Gastroesophageal sphincter (tissue), 3 donors: ENCODE data around the gene ETV4.

Source experiments
- CTCF ChIP-seq, 4 experiments: fragments of 200-600 bp in 2 of 4; fragments of 450-650 bp in 2 of 4; sonication (generic) in 1 of 4; IDR thresholded peaks; one replicate each; pipeline ENCODE4 v1.5.1; 2017 to 2019; ENCODE audit warnings: antibody characterized with exemption in 4 of 4, mild to moderate bottlenecking in 2 of 4, moderate library complexity in 2 of 4
- EP300 ChIP-seq: sonication (generic); formaldehyde crosslinking; IDR thresholded peaks from one replicate; pipeline ENCODE4 v1.6.1; 2017; ENCODE audit warnings: antibody characterized with exemption, mild to moderate bottlenecking
- POLR2AphosphoS5 ChIP-seq: sonication (generic); formaldehyde crosslinking; IDR thresholded peaks from one replicate; pipeline ENCODE4 v1.6.1; 2017; ENCODE audit warnings: antibody characterized with exemption

- no peak for TF ChIP-seq CTCF (IDR thresholded peaks at IDR 0.05)
- TF ChIP-seq POLR2AphosphoS5, result no peak
- no peak for TF ChIP-seq EP300
These were observed 14.6 kb upstream of the ETV4 start for GRCh38 chr17:43560461-43561427.
